Measurements from ENCODE around the gene THSD7B.

THSD7B gene

DNA sequence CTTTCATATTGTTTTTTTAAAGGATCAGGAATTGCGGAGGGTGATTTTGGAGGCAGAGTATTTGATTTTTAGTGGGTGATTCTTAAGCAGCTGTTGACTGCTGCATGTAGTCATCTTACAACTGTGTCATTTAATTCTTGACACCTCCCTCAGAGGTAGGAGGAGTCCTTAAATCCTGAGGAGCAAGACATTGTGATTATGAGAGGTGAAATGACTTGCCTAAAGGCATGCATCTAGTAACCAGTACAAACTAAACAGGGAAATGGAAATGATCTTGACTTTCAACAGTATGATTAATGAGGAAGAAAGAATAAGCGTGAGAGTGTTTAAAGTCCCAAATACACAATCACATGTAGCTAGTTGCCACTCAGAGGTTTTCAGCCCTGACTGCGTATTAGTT, 440.7 kb downstream of the THSD7B start:
- no peak overlapping the region for H3K27ac ChIP-seq (replicated peaks; ENCODE audit: low read length)
- H3K9ac ChIP-seq (ENCODE audit: low read depth, low read length, poor library complexity), result no peak overlapping the region
- no peak overlapping the region for H2BK12ac ChIP-seq (ENCODE audit: low read length)
- H2BK120ac ChIP-seq (ENCODE audit: low read depth, low read length), result no peak overlapping the region
- no peak overlapping the region for H2BK5ac ChIP-seq (ENCODE audit: low read length)
- no peak overlapping the region for H4K91ac ChIP-seq (ENCODE audit: low read depth, low read length, poor library complexity)
- no peak overlapping the region for H2BK15ac ChIP-seq (ENCODE audit: low read length)
- WGBS, 2 donors (ENCODE audit: extremely low coverage in 2 of 2, insufficient read length in 2 of 2, insufficient replicate concordance in 1 of 2), result no CpG with 5 or more reads among the region's 3 CpGs
- no peaks in the 10 kb centered on the region for H3K79me1 ChIP-seq (ENCODE audit: low read depth, low read length)
- H3K4me2 ChIP-seq (ENCODE audit: insufficient read depth, low read length, poor library complexity, severe bottlenecking), result no peak overlapping the region
- H3K4me1 ChIP-seq (ENCODE audit: control insufficient read depth in 2 of 2, insufficient read depth in 1 of 2, low read depth in 1 of 2, low read length in 2 of 2), result no peaks in the 10 kb centered on the region
- no peak overlapping the region for H3K23ac ChIP-seq (ENCODE audit: low read depth, low read length, poor library complexity)
- no peaks in the 10 kb centered on the region for H3K27me3 ChIP-seq (ENCODE audit: control insufficient read depth in 3 of 3, insufficient read depth in 3 of 3, low read depth in 1 of 3, low read length in 3 of 3)
- no peaks in the 10 kb centered on the region for H3K36me3 ChIP-seq (replicated peaks in 1 of 2; ENCODE audit: control insufficient read depth in 2 of 2, insufficient read depth in 2 of 2, low read length in 2 of 2)
- H2AFZ ChIP-seq (ENCODE audit: low read length), result no peak overlapping the region
- H4K8ac ChIP-seq (ENCODE audit: low read depth, low read length), result no peak overlapping the region
- no peak overlapping the region for H3K4ac ChIP-seq (ENCODE audit: low read length)
- no peak overlapping the region for H3K14ac ChIP-seq (ENCODE audit: low read length)
- no peaks in the 10 kb centered on the region for H3K9me3 ChIP-seq (replicated peaks in 1 of 2; ENCODE audit: control insufficient read depth in 2 of 2, insufficient read depth in 1 of 2, low read depth in 1 of 2, low read length in 2 of 2)
- H3K18ac ChIP-seq (ENCODE audit: low read length), result no peak overlapping the region
- H2AK5ac ChIP-seq (ENCODE audit: low read depth, low read length), result no peak overlapping the region
- no peak overlapping the region for H3K4me3 ChIP-seq (ENCODE audit: low read length in 2 of 2)
- no peak for DNase-seq (ENCODE audit: low spot score)

GRCh38 chr2:137207030-137207429, 441.7 kb downstream of the THSD7B start:
- H2BK5ac ChIP-seq (ENCODE audit: low read length), result no peak overlapping the region
- WGBS, 2 donors (ENCODE audit: extremely low coverage in 2 of 2, insufficient read length in 2 of 2, insufficient replicate concordance in 1 of 2), result no CpG with 5 or more reads among the region's 1 CpG

GRCh38 chr2:137208431-137208891, 443.1 kb downstream of the THSD7B start:
- H2BK15ac ChIP-seq (ENCODE audit: low read length), result no peak overlapping the region
- no peak overlapping the region for H2AFZ ChIP-seq (ENCODE audit: low read length)
- H4K91ac ChIP-seq (ENCODE audit: low read depth, low read length, poor library complexity), result no peak overlapping the region
- H2BK12ac ChIP-seq (ENCODE audit: low read length), result no peak overlapping the region
- no peaks in the 10 kb centered on the region for H3K79me1 ChIP-seq (ENCODE audit: low read depth, low read length)
- no peak overlapping the region for H3K9ac ChIP-seq (ENCODE audit: low read depth, low read length, poor library complexity)
- no peak overlapping the region for H2AK5ac ChIP-seq (ENCODE audit: low read depth, low read length)
- H3K4me3 ChIP-seq (ENCODE audit: low read length in 2 of 2), result no peak overlapping the region
- no peak overlapping the region for H3K14ac ChIP-seq (ENCODE audit: low read length)
- no peaks in the 10 kb centered on the region for H3K9me3 ChIP-seq (replicated peaks in 1 of 2; ENCODE audit: control insufficient read depth in 2 of 2, insufficient read depth in 1 of 2, low read depth in 1 of 2, low read length in 2 of 2)
- no peak overlapping the region for H4K8ac ChIP-seq (ENCODE audit: low read depth, low read length)
- H3K27me3 ChIP-seq (ENCODE audit: control insufficient read depth in 3 of 3, insufficient read depth in 3 of 3, low read depth in 1 of 3, low read length in 3 of 3), result no peaks in the 10 kb centered on the region
- no peak overlapping the region for H3K4me2 ChIP-seq (ENCODE audit: insufficient read depth, low read length, poor library complexity, severe bottlenecking)
- no peaks in the 10 kb centered on the region for H3K4me1 ChIP-seq (ENCODE audit: control insufficient read depth in 2 of 2, insufficient read depth in 1 of 2, low read depth in 1 of 2, low read length in 2 of 2)
- no peak for DNase-seq (ENCODE audit: low spot score)
- no peaks in the 10 kb centered on the region for H3K36me3 ChIP-seq (replicated peaks in 1 of 2; ENCODE audit: control insufficient read depth in 2 of 2, insufficient read depth in 2 of 2, low read length in 2 of 2)
- H3K27ac ChIP-seq (replicated peaks; ENCODE audit: low read length), result no peak overlapping the region
- H3K4ac ChIP-seq (ENCODE audit: low read length), result no peak overlapping the region
- no peak overlapping the region for H2BK5ac ChIP-seq (ENCODE audit: low read length)
- no peak overlapping the region for H3K23ac ChIP-seq (ENCODE audit: low read depth, low read length, poor library complexity)
- no peak overlapping the region for H2BK120ac ChIP-seq (ENCODE audit: low read depth, low read length)
- no CpG with 5 or more reads among the region's 2 CpGs for WGBS, 2 donors (ENCODE audit: extremely low coverage in 2 of 2, insufficient read length in 2 of 2, insufficient replicate concordance in 1 of 2)
- no peak overlapping the region for H3K18ac ChIP-seq (ENCODE audit: low read length)

More at GRCh38 chr2:137207030-137207429, 441.7 kb downstream of the THSD7B start:
- Histone ChIP-seq H4K91ac (ENCODE audit: low read depth, low read length, poor library complexity) (no peak overlapping the region), H2BK120ac (ENCODE audit: low read depth, low read length) (no peak overlapping the region), H3K9me3 (replicated peaks in 1 of 2; ENCODE audit: control insufficient read depth in 2 of 2, insufficient read depth in 1 of 2, low read depth in 1 of 2, low read length in 2 of 2) (no peaks in the 10 kb centered on the region), H3K9ac (ENCODE audit: low read depth, low read length, poor library complexity) (no peak overlapping the region), H3K36me3 (replicated peaks in 1 of 2; ENCODE audit: control insufficient read depth in 2 of 2, insufficient read depth in 2 of 2, low read length in 2 of 2) (no peaks in the 10 kb centered on the region), H3K27ac (replicated peaks; ENCODE audit: low read length) (no peak overlapping the region), H2BK15ac (ENCODE audit: low read length) (no peak overlapping the region), H4K8ac (ENCODE audit: low read depth, low read length) (no peak overlapping the region), H3K4ac (ENCODE audit: low read length) (no peak overlapping the region), H3K23ac (ENCODE audit: low read depth, low read length, poor library complexity) (no peak overlapping the region), H3K18ac (ENCODE audit: low read length) (no peak overlapping the region), H2AK5ac (ENCODE audit: low read depth, low read length) (no peak overlapping the region), H2BK12ac (ENCODE audit: low read length) (no peak overlapping the region), H3K79me1 (ENCODE audit: low read depth, low read length) (no peaks in the 10 kb centered on the region), H3K4me1 (ENCODE audit: control insufficient read depth in 2 of 2, insufficient read depth in 1 of 2, low read depth in 1 of 2, low read length in 2 of 2) (no peaks in the 10 kb centered on the region), H3K4me3 (ENCODE audit: low read length in 2 of 2) (no peak overlapping the region), H3K4me2 (ENCODE audit: insufficient read depth, low read length, poor library complexity, severe bottlenecking) (no peak overlapping the region), H2AFZ (ENCODE audit: low read length) (no peak overlapping the region), H3K27me3 (ENCODE audit: control insufficient read depth in 3 of 3, insufficient read depth in 3 of 3, low read depth in 1 of 3, low read length in 3 of 3) (no peaks in the 10 kb centered on the region), H3K14ac (ENCODE audit: low read length) (no peak overlapping the region)
- DNase-seq (ENCODE audit: low spot score), result no peak

- no peak overlapping the region for H3K23ac ChIP-seq (ENCODE audit: low read depth, low read length, poor library complexity)
- no peak for DNase-seq (ENCODE audit: low spot score)
- no peak overlapping the region for H2AFZ ChIP-seq (ENCODE audit: low read length)
- no peak overlapping the region for H3K9ac ChIP-seq (ENCODE audit: low read depth, low read length, poor library complexity)
- H4K91ac ChIP-seq (ENCODE audit: low read depth, low read length, poor library complexity), result no peak overlapping the region
- H3K27ac ChIP-seq (replicated peaks; ENCODE audit: low read length), result no peak overlapping the region
- H2BK5ac ChIP-seq (ENCODE audit: low read length), result no peak overlapping the region
- no peaks in the 10 kb centered on the region for H3K9me3 ChIP-seq (replicated peaks in 1 of 2; ENCODE audit: control insufficient read depth in 2 of 2, insufficient read depth in 1 of 2, low read depth in 1 of 2, low read length in 2 of 2)
- no peaks in the 10 kb centered on the region for H3K79me1 ChIP-seq (ENCODE audit: low read depth, low read length)
- H2BK120ac ChIP-seq (ENCODE audit: low read depth, low read length), result no peak overlapping the region
- H3K36me3 ChIP-seq (replicated peaks in 1 of 2; ENCODE audit: control insufficient read depth in 2 of 2, insufficient read depth in 2 of 2, low read length in 2 of 2), result no peaks in the 10 kb centered on the region
- H3K14ac ChIP-seq (ENCODE audit: low read length), result no peak overlapping the region
- H4K8ac ChIP-seq (ENCODE audit: low read depth, low read length), result no peak overlapping the region
- H3K4me2 ChIP-seq (ENCODE audit: insufficient read depth, low read length, poor library complexity, severe bottlenecking), result no peak overlapping the region
- H2BK12ac ChIP-seq (ENCODE audit: low read length), result no peak overlapping the region
- no peaks in the 10 kb centered on the region for H3K4me1 ChIP-seq (ENCODE audit: control insufficient read depth in 2 of 2, insufficient read depth in 1 of 2, low read depth in 1 of 2, low read length in 2 of 2)
- H3K4me3 ChIP-seq (ENCODE audit: low read length in 2 of 2), result no peak overlapping the region
- H3K18ac ChIP-seq (ENCODE audit: low read length), result no peak overlapping the region
- H3K27me3 ChIP-seq (ENCODE audit: control insufficient read depth in 3 of 3, insufficient read depth in 3 of 3, low read depth in 1 of 3, low read length in 3 of 3), result no peaks in the 10 kb centered on the region
- no peak overlapping the region for H2AK5ac ChIP-seq (ENCODE audit: low read depth, low read length)
- H3K4ac ChIP-seq (ENCODE audit: low read length), result no peak overlapping the region
- H2BK15ac ChIP-seq (ENCODE audit: low read length), result no peak overlapping the region
These were observed 444.7 kb downstream of the THSD7B start for GRCh38 chr2:137210039-137210438.
